GM19455 (cell line): ENCODE measurements around the gene TPGS2.
"Not testable (repeated sequence)": the region's sequence is repeated elsewhere in the genome, so short reads cannot be mapped to it uniquely, and the experiment has no call there.

Experiments
- ATAC-seq: cut with Tn5 transposase; IDR thresholded peaks from one replicate; pipeline ENCODE4 v1.9.1; 2021; ENCODE audit not compliant: unreplicated experiment

Gene TPGS2

DNA sequence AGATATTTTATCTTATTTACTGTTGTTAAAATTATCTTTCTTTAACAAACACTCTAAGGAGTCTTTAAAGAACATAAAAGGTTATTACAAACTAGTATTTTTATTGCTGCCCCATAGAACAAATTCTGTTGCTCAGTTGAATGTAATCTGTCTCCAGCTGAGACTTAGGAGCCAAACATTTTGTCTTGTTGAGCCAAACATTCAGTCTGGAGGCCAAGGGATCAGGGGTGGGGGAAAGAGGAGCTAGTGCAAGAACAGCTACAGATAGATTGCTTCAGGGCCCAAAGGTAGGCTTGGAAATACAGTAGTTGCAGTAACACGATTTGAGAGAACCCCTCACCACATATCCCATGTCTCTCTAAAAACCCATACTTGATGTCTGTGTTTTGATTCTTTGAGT is 51.2 kb downstream of the TPGS2 start:
- ATAC-seq = no peak

DNA sequence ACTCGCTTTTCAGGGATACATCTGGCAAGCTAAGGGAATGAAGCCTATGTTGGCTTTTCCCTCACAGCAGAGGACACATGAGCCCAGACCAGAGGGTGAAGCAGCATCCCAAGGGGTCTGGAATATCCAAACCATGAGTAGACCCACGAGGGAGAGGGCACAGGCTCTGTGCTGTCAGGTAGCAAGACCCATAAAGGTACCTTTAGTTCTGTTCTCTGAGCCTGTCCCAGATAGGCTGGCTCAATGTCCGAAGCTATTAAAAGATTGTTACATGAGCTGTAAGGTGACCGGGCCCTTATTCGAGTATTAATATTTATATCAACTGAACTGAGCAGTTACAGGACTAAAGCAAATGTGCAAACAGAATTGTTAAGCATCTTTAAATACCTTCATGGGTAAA is 52.2 kb downstream of the TPGS2 start:
- ATAC-seq = no peak

DNA sequence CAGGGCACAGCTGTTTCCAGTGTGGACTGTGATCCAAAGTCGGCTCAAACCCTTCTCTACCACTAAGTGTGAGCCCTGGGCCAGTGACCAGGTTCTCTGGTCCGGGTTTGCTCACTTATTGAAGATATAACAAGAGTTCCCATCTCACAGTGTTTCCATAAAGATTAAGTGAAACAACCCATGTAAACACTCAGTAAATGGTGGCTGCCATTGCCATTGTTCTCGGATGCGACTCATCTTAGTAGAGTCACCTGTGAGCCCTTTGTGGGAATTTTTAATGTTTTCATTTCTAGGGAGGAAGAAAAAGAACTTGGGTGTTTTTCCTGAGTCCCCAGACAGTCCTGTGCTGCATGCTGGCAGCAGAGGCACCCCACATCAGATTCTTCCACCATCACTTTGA is 53.4 kb downstream of the TPGS2 start:
- no peak for ATAC-seq

DNA sequence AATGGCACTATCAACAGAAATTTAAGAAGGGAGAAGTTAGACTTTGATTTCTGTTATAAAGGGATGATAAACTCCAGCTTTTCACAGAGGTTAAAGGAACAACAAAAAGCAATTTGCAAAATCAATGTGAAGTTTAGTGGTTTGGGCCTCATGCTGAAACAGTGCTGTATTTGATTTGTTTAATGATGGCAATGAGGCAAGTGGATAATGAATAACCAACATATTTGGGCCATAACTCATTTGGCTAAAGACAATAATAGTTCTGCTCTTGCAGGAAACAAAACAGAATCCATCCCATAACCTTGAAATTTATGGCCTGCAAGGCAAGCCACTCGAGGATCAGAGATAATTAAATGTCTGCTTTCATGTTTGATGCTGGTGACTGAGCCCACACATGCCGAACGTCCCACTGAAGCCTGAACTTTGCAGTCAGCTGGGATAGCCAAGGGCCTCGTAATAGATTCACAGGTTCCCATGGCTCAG is 56.5 kb downstream of the TPGS2 start:
- ATAC-seq = no peak

DNA sequence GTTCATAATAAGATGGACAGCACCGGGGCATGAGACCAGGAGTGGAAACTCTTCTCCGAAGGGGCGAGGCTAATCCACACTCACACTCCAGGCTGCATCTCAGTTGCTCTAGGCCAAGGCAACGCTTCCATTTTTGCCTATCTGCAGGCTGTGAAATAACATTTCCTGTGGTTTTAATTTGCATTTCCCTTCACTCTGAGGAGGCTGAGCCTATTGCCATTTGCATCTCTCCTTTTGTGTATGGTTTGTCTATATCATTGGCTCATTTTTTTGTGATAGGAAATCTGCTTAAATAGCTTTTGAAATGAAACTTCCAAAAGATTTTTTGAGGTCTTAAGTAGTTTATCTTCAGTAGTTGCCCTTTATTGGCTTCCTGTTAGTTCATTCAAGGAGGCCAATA is 57.6 kb downstream of the TPGS2 start:
- no peak for ATAC-seq

DNA sequence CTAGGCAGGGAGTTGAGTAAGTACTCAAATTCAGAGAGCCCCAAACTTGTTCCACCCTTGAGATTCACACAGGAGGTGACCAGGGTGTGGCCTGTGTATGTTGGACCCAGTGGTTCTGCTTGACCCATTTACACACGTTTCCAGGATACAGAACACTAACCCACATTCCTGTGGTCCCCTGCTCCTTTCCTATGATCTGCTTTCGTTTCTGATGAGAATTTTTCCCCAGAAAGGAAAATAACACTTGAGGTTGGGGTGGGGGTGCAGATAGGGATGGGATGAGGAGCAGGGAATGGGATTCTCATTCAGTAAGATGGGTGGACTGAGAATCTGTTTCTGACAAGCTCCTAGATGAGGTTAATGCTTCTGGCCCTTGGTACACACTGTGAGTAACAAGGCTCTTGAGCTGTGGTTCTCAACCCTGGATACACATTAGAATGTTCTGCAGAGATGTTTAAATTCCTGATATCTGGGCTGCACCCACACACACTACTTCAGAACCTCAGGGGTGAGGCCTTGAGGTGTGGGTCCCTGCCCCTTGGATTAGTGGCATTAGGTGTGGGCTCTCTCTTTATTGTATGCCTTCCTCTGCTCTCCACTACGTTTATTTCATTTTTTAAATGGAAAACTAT is 58.4 kb downstream of the TPGS2 start:
- no peak for ATAC-seq

DNA sequence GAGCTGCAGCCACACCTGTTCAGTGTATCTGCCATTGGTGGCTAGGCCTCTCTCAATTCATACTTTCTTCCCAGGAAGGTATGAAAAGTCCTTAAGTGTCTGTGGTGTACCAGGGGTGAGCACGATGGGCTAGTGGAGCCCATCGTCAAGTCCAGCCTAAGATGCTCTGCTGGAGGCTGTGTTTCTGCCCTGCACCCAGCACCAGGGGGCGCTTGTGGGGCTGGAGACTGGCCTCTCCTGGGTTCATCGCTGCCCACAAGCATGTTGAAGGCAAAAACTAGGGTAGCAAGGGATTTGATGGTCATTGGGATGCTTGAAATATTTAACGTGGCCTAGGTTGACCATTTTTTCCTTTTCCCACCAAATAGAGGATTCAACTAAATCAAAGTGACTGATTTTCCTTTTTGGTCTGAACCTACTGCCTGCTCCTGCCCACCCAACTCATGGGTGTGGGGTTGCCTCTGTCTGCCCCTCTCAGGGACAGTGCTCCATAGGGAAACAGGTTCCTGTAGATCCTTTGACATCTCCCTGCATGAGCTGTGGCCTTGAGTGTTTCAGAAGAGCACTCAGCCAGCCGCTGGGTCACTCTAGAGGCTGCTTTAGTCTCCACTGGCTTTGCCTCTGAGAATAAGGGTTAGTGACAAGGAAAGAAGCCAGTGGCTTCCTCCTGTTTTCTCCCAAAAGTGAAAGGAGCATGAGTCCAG is 59.0 kb downstream of the TPGS2 start:
- ATAC-seq = no peak

DNA sequence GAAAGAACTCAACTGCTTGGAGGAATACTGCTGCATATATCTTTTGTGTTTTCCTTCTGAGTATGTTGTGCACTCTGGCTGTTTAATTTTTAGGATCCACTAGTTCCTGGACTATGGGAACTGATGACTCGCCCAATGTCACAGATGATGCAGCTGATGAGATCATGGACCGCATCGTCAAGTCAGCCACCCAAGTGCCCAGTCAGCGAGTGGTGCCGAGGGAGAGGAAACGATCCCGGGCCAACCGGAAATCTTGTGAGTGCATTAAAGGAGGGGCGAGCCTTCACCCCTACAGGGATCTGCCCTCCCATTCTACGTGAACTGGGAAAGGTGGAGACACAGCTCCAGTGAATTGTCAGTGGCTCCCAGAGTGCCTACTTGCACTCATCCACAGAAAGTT is 59.6 kb downstream of the TPGS2 start:
- ATAC-seq = no peak

DNA sequence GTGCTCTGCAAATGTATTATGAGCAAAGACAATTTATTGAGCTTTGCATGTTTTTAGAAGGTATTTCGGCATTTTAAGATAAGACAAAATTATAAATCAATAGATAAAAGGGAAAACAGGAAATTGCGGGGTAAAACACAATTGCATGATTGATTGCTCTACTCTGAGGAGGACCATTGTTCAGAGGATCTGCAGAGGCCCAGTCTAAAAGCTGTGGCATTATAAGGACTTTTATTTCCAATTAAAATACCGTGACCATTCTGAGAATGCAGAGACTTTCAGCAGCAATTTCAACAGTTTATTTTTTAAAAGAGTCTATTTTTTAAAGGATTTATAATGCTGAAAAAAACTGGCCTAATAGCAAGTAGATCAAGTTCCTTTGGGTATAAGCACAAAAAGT is 62.0 kb downstream of the TPGS2 start:
- ATAC-seq = no peak

DNA sequence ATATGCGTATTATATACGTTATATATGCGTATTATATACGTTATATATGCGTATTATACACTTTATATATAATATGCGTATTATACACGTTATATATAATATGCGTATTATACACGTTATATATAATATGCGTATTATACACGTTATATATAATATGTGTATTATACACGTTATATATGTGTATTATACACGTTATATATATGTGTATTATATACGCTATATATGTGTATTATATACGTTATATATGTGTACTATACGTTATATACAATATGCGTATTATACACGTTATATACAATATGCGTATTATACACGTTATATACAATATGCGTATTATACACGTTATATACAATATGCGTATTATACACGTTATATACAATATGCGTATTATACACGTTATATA is 65.8 kb downstream of the TPGS2 start:
- ATAC-seq = not testable (repeated sequence)

DNA sequence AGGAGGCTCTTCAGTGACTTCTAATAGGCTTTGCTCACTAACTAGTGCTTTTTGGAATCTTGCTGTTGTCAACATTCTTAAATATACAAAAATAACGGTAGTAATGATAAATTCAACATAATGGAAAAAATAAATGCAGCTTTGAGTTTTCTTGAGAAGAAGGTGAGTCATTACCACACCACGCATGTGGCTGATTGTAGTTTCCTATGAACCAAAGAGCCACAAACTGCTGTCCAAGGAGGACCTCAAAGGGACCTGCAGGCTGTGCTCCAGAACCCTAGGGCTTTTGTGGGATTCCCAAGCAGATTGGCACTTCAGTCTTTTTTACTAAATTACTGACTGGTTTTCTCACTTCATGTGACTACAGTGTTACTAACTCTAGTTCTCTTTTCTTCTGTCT is 66.7 kb downstream of the TPGS2 start:
- no peak for ATAC-seq

DNA sequence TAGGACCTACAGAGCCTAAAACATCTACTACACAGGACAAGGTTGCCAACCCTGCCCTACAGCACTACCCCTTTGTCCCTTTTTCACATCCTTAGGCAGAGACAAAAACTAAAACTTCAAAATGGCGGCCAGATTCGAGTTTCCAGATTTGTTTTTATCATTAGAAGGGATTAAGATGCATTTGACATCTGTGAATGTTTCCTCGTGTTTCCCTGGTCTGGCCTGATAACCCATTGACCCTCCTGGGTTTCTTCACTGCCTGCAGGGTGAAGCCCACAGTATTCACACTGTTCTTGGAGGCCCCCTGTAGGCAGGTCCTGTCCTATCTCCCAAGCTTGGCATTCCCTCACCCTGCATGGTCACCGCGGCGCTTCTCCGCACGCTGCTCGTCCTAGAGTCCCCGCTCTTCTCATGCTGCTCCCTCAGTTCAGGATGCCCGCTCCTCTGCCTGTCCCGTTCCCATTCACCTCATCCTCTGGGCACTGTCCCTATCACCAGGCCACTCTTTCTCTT is 67.6 kb downstream of the TPGS2 start:
- no peak for ATAC-seq

DNA sequence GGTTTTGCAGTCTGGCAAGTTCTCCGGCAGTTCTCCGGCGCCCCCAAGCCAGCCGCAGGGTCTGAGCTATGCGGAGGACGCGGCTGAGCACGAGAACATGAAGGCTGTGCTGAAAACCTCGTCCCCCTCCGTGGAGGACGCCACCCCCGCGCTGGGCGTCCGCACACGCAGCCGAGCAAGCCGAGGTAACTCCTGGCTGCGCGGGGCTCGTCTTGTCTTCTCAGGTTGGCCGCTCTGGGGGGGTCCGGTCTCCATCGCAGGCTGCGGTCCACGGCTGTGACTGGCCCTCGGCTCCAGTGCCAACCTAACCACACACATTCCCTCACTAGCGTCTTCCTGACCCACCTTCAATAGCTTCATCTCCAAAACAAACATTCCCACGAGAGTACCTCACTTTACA is 68.2 kb downstream of the TPGS2 start:
- ATAC-seq = no peak

DNA sequence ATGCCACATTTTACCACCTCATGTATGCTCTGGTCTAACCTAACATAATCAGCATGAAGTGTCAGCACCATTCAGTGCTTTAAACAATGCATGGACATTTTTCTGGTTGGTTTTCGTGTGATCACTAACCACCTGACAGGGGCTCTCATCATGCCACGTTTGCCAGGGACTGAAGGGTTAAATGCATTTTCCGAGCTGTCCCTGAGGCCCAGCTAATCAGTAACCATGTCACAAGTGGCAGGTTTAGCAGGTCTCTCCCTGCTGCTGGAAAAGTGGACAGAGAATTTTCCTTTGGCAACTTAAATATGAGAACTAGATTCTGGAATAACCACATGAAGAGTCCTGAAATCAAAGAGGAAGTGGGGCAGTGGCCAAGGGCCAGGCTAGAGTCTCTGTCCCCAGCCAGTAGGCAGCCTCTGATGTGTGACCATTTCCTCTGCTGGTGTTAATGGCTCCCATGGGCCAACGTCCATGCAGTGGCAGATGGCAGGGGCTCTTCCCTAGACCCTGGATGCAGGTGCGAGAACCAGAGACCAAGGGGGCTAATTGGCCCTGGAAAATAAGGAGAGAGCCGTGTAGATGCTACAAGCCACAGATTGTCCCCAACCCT is 69.5 kb downstream of the TPGS2 start:
- no peak for ATAC-seq

DNA sequence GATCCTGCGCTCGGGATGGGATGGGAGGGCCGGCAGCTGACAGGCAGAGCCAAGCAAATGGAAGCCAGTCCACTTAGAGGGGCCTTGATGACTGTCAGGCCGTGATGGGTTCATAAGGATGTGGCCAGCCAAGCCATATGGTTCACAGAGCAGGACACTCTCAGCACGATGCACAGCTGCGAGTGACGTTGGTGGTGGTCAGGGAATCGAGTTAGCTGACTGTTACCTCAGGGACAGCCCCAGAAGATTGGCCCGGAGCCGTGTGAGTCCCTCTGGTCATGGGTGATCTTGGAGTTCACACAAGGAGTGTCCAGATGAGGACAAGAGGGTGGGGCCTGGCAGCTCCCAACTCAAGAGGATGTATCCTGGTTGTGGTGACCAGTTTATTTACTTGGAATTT is 70.2 kb downstream of the TPGS2 start:
- no peak for ATAC-seq

DNA sequence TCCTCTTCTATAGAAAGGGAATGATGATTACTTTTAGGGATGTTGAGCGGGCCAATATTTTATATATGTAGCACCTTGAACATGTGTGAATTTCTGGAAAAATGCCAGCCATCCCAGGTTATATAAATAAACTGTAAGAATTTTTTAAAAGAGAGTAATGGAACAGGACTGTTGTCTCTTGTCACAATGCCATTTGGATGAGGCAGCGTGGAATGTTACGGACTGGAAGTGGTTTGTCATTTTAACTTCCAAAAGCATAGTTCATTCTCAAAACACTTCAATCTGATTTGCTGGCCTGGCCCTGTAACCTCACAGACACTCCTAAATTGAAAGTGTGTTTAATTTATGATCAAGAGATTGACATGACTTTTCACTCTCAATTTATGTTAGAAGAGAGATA is 70.8 kb downstream of the TPGS2 start:
- no peak for ATAC-seq

DNA sequence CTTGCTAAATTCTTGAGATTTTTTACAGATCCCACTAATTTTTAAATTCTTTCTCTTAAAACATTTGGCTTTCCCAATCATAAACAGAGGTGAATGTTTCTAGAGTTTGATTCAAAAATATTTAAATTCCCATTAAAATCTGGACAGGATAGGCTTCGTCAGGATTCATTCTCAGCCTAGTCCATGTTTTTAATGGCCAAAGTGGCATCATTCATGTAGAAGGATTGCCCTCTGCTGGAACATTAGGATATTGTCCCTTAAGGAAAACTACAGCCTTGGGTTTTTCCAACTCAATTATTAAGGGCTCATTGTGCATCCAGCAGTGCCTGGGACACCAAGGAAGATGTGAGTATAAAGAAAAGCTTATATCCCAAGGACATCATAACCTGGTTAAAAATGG is 71.7 kb downstream of the TPGS2 start:
- ATAC-seq = no peak

DNA sequence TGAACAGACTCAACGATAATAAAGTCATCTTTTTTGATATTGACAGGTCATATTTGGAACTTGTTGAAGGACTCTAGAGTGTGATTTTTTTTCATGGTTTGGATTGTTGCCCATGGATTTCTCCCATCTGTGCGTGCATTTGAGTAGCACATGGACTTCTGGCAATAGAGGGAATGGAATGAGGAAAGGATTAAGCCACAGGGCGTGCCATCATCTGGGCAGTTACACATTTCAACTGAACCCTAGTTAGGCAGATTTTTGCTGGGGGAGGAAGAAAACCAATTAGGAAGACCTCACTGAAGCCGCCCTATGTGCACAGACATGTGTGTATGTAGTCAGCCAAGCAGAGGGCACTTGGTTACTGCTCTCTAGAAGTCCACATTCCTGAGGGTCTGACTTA is 72.6 kb downstream of the TPGS2 start:
- ATAC-seq = no peak

DNA sequence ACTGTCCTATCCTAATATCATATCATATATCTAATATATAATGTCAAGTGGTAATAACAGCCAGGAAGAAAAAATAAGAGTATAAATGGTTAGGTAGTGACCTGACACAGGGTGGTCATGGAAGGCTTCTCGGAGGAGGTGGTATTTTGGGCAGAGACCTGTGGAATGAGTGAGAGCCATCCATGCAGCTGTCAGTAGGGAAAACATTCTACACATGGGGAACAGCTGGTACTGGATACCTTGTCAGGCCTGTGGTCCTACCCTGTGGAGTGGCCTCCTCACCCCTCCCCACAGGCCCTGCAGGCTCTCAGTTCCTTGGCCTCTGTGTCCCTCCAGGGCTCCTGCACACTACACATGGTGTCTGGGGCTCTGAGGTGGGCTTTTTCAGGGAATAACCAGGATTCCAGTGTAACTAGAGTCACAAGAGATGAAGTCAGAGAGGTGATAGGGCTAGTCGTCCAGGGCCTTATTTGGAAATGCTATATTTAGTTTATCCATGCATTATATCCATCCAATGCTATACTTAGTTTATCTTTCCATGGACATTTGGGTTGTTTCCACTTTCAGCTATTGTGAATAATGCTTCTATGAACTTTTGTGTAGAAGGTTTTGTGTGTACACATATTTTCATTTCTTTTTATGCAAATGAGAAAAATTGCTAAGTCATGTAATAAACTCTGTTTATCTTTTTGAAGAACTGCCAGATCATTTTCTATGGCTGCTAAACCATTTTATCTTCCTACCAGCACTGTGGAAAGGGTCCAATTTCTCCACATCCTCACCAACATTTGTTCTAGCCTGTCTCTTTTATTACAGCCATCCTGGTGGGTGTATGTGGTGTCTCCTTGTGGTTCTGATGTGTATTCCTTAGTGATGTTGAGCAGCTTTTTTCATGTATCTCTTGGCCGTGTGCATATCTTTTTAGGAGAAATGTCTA is 75.6 kb downstream of the TPGS2 start:
- no peak for ATAC-seq

DNA sequence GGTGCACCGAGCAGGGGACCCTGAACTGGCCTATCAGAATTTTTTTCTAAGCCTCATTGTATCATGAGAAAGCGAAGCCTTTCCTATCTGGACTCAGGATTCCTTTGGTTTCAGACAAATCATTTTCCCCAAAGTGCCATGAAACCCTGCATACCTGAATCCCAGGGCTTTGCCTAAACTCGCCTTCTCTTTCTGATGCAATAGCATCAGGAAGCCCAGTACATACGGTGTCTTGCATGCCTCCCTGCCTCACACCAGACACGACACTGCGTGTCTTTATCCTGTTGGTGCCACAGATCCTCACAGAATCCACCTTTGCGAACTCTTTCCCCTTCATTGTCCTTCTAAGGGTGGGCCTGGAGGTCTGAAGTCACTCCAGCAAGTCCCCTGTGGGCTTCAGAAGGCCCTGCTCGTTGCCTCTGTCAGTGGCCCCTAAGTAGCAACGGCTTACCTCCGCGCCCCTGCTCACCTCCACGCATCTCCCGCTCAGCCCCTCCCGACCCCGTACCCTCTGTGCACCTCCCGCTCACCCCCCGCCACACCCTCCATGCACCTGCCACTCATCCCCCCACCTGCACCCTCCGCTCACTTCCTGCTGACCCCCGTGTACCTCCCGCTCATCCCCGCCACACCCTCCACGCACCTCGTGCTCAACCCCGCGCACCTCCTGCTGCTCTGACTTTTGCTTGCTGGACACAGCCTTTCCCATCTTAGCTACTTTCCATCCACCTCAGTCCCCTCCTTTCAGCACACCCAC is 83.4 kb downstream of the TPGS2 start:
- ATAC-seq = no peak
